Measurements from ENCODE around the gene POC1B.

POC1B gene

DNA sequence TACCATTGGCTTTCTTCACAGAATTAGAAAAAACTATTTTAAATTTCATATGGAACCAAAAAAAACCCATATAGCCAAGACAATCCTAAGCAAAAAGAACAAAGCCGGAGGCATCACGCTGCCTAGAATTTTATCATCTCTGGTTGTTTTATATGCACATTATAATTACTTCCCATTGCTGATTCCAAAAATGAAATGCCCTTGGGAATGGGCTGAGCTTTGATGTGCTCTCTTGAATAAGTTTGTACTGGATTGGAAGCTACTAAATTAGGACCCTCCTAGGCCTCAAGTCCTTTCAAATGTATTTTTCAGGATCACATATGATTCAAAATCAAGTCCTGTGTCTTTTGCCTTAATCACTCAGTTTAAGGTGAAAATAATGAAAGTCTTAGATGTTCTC is 114.6 kb downstream of the POC1B start:
- Histone ChIP-seq H3K27ac (ENCODE audit: low read length) (no peak overlapping the region), H3K4me1 (ENCODE audit: control insufficient read depth, low read depth, low read length) (peaks cover 19% of the 10 kb centered on the region), H3K27me3 (ENCODE audit: control insufficient read depth, insufficient read depth, low read length) (no peaks in the 10 kb centered on the region), H3K9me3 (ENCODE audit: control insufficient read depth, low read depth, low read length) (no peaks in the 10 kb centered on the region), H3K9ac (ENCODE audit: low read length) (no peak overlapping the region), H3K36me3 (ENCODE audit: control insufficient read depth, low read depth, low read length) (no peaks in the 10 kb centered on the region), H3K4me3 (ENCODE audit: low read length) (no peak overlapping the region)

DNA sequence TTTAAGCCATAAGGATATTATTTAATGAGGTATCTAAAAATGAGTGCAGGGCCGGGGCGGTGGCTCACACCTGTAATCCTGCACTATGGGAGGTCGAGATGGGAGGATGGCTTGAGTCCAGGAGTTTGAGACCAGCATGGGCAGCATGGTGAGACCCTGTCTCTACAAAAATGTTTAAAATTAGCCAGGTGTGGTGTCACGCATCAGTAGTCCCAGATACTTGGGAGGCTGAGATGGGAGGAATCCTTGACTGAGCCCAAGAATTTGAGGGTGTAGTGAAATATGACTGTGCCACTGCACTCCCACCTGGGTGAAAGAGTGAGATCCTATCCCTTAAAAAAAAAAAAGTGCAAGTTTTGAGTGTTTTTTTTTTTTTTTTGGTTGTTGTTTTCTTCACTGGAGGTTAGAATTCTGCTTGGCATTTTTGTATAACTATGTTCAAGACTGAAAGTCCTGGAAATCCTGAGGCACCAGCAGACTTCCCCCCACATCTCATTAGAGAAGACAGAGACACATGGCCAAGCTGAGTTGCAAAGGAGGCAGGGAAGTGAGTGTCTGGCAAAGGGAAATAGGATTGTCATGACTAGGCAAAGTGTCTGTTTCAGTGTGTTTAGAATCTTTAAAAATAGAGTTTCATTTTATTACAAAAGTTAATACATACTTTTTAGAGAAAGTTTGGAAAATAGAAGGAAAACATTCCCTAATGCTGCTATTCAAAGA is 120.1 kb downstream of the POC1B start:
- Histone ChIP-seq H3K4me1 (ENCODE audit: control insufficient read depth, low read depth, low read length) (no peaks in the 10 kb centered on the region), H3K9me3 (ENCODE audit: control insufficient read depth, low read depth, low read length) (no peaks in the 10 kb centered on the region), H3K9ac (ENCODE audit: low read length) (no peak overlapping the region), H3K4me3 (ENCODE audit: low read length) (no peak overlapping the region), H3K27me3 (ENCODE audit: control insufficient read depth, insufficient read depth, low read length) (no peaks in the 10 kb centered on the region), H3K36me3 (ENCODE audit: control insufficient read depth, low read depth, low read length) (no peaks in the 10 kb centered on the region), H3K27ac (ENCODE audit: low read length) (no peak overlapping the region)

DNA sequence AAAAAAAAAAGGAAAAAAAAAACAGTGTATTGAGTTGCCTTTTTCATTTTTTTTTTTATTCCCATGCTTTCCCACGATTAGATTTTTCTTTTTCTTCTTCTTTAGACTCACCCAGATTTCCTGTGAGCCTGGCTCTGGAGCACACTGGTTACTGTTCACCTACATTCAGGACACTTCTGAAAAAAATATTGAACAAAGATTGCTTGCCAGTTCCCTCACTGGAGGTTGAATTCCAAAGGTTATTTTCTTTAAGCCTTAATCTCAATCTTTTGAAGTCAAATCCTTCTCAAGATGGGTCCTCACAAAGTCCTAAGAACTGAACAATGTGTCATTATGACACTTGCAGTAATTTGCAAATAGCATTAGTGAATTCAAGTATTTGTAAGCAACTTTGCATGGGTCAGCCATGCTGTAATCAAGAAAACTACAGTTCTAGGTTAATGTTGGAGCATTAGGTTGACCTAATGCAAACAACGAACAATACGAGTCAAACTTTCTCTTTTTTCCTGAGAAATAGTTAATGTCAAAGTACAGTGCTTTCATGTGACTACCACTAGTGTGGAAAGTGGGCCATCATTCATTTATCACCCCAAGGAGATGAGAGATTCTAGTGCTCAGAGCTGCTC is 124.3 kb downstream of the POC1B start:
- no peak overlapping the region for H3K9ac ChIP-seq (ENCODE audit: low read length)
- no peak overlapping the region for H3K27ac ChIP-seq (ENCODE audit: low read length)
- no peak overlapping the region for H3K4me3 ChIP-seq (ENCODE audit: low read length)
- no peaks in the 10 kb centered on the region for H3K9me3 ChIP-seq (ENCODE audit: control insufficient read depth, low read depth, low read length)
- H3K36me3 ChIP-seq (ENCODE audit: control insufficient read depth, low read depth, low read length): no peaks in the 10 kb centered on the region
- H3K27me3 ChIP-seq (ENCODE audit: control insufficient read depth, insufficient read depth, low read length): no peaks in the 10 kb centered on the region
- no peaks in the 10 kb centered on the region for H3K4me1 ChIP-seq (ENCODE audit: control insufficient read depth, low read depth, low read length)

DNA sequence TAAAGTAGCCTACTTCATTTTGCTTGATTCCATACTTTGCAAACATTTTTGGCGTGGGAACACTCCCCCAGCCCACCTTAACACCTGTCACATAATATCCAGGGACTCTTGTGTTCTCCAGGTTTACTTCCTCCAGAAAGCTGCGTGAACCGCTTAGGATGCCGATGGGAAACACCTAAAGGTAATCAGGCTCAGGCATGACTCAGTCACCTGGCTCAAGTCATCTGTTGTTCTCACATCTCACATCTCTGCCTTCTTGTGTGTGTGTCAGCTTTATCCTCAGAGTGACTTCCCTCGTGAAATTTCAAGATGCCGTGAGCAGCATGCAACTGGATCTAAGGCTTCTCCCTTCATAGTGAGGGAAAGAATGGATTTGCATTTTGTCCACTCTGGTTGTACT is 125.4 kb downstream of the POC1B start:
- no peaks in the 10 kb centered on the region for H3K9me3 ChIP-seq (ENCODE audit: control insufficient read depth, low read depth, low read length)
- no peaks in the 10 kb centered on the region for H3K36me3 ChIP-seq (ENCODE audit: control insufficient read depth, low read depth, low read length)
- no peak overlapping the region for H3K4me3 ChIP-seq (ENCODE audit: low read length)
- H3K27me3 ChIP-seq (ENCODE audit: control insufficient read depth, insufficient read depth, low read length): no peaks in the 10 kb centered on the region
- peaks cover 5% of the 10 kb centered on the region for H3K4me1 ChIP-seq (ENCODE audit: control insufficient read depth, low read depth, low read length)
- H3K27ac ChIP-seq (ENCODE audit: low read length): no peak overlapping the region
- H3K9ac ChIP-seq (ENCODE audit: low read length): no peak overlapping the region

GRCh38 chr12:89395712-89396111 is 130.1 kb downstream of the POC1B start:
- no peak overlapping the region for H3K27ac ChIP-seq (ENCODE audit: low read length)
- H3K9ac ChIP-seq (ENCODE audit: low read length): no peak overlapping the region
- H3K27me3 ChIP-seq (ENCODE audit: control insufficient read depth, insufficient read depth, low read length): no peaks in the 10 kb centered on the region
- H3K9me3 ChIP-seq (ENCODE audit: control insufficient read depth, low read depth, low read length): no peaks in the 10 kb centered on the region
- H3K36me3 ChIP-seq (ENCODE audit: control insufficient read depth, low read depth, low read length): no peaks in the 10 kb centered on the region
- no peak overlapping the region for H3K4me3 ChIP-seq (ENCODE audit: low read length)
- peaks cover 5% of the 10 kb centered on the region for H3K4me1 ChIP-seq (ENCODE audit: control insufficient read depth, low read depth, low read length)

- Histone ChIP-seq H3K9ac (ENCODE audit: low read length) (no peak overlapping the region), H3K27ac (ENCODE audit: low read length) (no peak overlapping the region), H3K27me3 (ENCODE audit: control insufficient read depth, insufficient read depth, low read length) (no peaks in the 10 kb centered on the region), H3K4me3 (ENCODE audit: low read length) (no peak overlapping the region), H3K9me3 (ENCODE audit: control insufficient read depth, low read depth, low read length) (no peaks in the 10 kb centered on the region), H3K4me1 (ENCODE audit: control insufficient read depth, low read depth, low read length) (peaks cover 5% of the 10 kb centered on the region), H3K36me3 (ENCODE audit: control insufficient read depth, low read depth, low read length) (no peaks in the 10 kb centered on the region)
Measured at GRCh38 chr12:89393551-89394121, 132.2 kb downstream of the POC1B start.

GRCh38 chr12:89392391-89392790 is 133.5 kb downstream of the POC1B start:
- H3K4me1 ChIP-seq (ENCODE audit: control insufficient read depth, low read depth, low read length): peaks cover 5% of the 10 kb centered on the region
- H3K36me3 ChIP-seq (ENCODE audit: control insufficient read depth, low read depth, low read length): no peaks in the 10 kb centered on the region
- H3K9ac ChIP-seq (ENCODE audit: low read length): no peak overlapping the region
- no peak overlapping the region for H3K27ac ChIP-seq (ENCODE audit: low read length)
- no peak overlapping the region for H3K4me3 ChIP-seq (ENCODE audit: low read length)
- no peaks in the 10 kb centered on the region for H3K27me3 ChIP-seq (ENCODE audit: control insufficient read depth, insufficient read depth, low read length)
- no peaks in the 10 kb centered on the region for H3K9me3 ChIP-seq (ENCODE audit: control insufficient read depth, low read depth, low read length)

DNA sequence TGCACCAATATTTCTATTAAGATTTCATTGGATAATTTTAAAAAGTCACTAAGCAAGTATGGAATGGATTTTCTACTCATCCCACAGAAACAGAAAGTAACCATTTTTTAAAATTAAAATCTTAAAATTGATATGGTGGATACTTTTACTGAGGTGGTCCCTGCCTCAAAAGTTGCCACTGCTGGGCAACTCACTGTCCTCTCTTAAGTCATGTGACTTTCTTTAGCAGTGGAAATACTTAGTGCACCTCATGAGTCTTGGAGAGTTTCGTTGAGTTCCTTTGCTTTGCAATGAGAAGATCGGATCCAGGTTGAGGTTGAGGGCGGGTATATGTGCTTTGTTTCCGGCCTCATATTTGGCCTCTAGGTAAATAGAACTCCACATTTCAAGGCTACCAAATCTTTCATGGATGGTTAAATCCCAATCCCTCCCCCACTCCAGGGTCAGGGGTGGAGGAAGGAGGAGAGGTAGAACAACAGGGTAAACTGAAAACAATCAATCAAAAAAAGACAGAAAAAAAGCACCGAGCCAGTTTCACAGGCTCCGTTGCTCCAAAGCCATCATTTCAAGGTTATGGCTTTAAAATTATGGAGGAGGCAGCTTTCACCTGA is 134.0 kb downstream of the POC1B start:
- H3K27me3 ChIP-seq (ENCODE audit: control insufficient read depth, insufficient read depth, low read length): no peaks in the 10 kb centered on the region
- peaks cover 5% of the 10 kb centered on the region for H3K4me1 ChIP-seq (ENCODE audit: control insufficient read depth, low read depth, low read length)
- H3K27ac ChIP-seq (ENCODE audit: low read length): no peak overlapping the region
- no peak overlapping the region for H3K9ac ChIP-seq (ENCODE audit: low read length)
- H3K36me3 ChIP-seq (ENCODE audit: control insufficient read depth, low read depth, low read length): no peaks in the 10 kb centered on the region
- no peak overlapping the region for H3K4me3 ChIP-seq (ENCODE audit: low read length)
- no peaks in the 10 kb centered on the region for H3K9me3 ChIP-seq (ENCODE audit: control insufficient read depth, low read depth, low read length)

- H3K27me3 ChIP-seq (ENCODE audit: control insufficient read depth, insufficient read depth, low read length): no peaks in the 10 kb centered on the region
- no peak overlapping the region for H3K9ac ChIP-seq (ENCODE audit: low read length)
- H3K4me1 ChIP-seq (ENCODE audit: control insufficient read depth, low read depth, low read length): peaks cover 13% of the 10 kb centered on the region
- no peaks in the 10 kb centered on the region for H3K9me3 ChIP-seq (ENCODE audit: control insufficient read depth, low read depth, low read length)
- H3K36me3 ChIP-seq (ENCODE audit: control insufficient read depth, low read depth, low read length): no peaks in the 10 kb centered on the region
- H3K4me3 ChIP-seq (ENCODE audit: low read length): no peak overlapping the region
- no peak overlapping the region for H3K27ac ChIP-seq (ENCODE audit: low read length)
Measured at GRCh38 chr12:89390802-89391673, 134.8 kb downstream of the POC1B start.

DNA sequence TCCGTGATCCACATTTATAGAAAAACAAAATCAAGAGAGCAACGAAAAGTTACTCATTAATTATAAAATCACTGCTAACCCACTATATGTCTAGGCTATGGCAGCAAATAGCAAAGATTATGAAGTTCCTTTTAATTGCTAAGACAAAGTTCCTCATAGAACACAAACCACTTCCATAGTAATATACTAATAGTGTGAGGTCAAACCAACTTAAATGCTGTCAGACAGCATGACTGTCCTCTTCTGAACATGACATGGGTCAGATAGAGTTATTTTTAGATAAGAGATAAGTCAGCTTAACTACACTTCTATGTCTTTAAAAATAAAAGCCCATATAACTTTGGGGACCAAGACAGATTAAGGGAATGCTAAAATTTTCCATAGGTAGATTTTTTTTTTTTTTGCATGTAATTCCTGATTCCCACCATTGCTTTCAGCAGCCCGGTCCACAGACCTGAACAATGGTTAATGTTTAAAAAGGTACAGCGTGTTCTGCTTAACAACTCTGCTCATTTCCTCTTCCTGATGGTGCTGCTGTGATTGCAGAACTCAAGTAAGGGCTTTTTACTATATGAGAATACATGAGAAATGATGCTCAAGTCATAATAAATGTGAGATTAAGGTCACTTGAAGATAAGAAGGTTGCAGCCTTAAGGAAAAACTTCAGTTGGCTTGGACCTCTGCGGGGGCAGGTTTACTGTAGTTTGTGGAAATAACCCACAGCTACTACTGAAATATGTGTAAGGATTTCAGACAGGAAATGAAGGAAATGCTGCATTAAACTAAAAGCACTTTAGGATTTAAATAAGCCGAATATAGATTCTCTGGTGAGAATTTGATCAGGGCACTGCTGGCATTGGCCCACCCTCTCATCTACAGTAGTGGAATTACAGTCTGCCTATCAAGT is 135.8 kb downstream of the POC1B start:
- H3K4me3 ChIP-seq (ENCODE audit: low read length): no peak overlapping the region
- peaks cover 14% of the 10 kb centered on the region for H3K4me1 ChIP-seq (ENCODE audit: control insufficient read depth, low read depth, low read length)
- no peak overlapping the region for H3K27ac ChIP-seq (ENCODE audit: low read length)
- no peaks in the 10 kb centered on the region for H3K27me3 ChIP-seq (ENCODE audit: control insufficient read depth, insufficient read depth, low read length)
- no peak overlapping the region for H3K9ac ChIP-seq (ENCODE audit: low read length)
- no peaks in the 10 kb centered on the region for H3K36me3 ChIP-seq (ENCODE audit: control insufficient read depth, low read depth, low read length)
- no peaks in the 10 kb centered on the region for H3K9me3 ChIP-seq (ENCODE audit: control insufficient read depth, low read depth, low read length)

Measured in iPS-18a (cell line).